GM21619 (cell line): ENCODE data around the gene NUDT5.
"Not testable (repeated sequence)": the region's sequence is repeated elsewhere in the genome, so short reads cannot be mapped to it uniquely, and the experiment has no call there.

Source experiments
- ATAC-seq: cut with Tn5 transposase; IDR thresholded peaks from one replicate; pipeline ENCODE4 v1.9.1; 2021; ENCODE audit not compliant: unreplicated experiment

NUDT5 gene

DNA sequence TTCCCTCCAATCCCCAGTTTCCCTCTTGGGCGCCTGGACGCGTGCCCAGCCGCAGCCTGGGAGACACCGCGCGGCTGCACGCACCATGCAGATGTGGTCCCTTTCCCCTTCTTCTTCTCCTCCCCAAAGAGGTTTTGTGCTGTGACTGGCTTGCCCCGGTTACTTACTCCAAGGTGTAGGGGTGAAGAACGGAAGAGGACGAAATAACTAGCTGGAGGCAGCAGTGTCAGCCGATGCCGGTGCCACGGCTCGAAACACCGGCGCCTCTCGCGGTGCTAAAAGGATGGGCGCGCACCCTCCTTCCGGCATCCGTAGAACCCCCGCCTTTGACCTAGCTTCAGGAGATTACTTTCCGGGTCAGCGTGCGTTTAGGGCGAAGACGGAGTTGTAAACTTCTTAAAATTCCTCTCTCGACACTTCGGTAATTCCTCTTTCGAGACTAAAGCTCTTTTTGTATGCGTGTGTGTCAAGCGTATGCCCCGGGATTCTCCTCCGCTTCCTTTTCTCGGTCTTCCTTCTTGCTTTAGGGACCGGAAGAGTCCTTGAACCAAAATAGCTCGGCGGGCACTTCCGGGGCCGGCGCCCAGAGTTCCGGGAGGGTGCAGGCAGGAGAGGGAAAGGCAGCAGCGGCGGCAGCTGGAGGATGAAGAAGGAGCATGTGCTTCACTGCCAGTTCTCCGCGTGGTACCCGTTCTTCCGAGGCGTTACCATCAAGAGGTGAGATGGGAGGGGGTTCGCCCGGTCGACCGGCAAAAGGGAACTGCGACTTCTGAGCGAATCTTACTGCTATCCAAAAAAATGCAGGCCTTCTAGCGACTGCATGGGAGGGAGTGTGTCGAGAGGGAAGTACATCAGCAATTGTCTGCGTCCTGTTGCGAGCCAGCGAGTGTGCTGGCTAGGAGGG is at the start of gene NUDT5, which contains the start of gene CDC123:
NUDT5 (minus strand) TSS at position 289 of the 904 bp plus-strand sequence. CDS start 9,600 bp downstream, outside the sequence.
CDC123 (plus strand) TSS at position 586 of the 904 bp plus-strand sequence; CDS start at position 644, 58 bp downstream.
- peak; percentile 88 for ATAC-seq

DNA sequence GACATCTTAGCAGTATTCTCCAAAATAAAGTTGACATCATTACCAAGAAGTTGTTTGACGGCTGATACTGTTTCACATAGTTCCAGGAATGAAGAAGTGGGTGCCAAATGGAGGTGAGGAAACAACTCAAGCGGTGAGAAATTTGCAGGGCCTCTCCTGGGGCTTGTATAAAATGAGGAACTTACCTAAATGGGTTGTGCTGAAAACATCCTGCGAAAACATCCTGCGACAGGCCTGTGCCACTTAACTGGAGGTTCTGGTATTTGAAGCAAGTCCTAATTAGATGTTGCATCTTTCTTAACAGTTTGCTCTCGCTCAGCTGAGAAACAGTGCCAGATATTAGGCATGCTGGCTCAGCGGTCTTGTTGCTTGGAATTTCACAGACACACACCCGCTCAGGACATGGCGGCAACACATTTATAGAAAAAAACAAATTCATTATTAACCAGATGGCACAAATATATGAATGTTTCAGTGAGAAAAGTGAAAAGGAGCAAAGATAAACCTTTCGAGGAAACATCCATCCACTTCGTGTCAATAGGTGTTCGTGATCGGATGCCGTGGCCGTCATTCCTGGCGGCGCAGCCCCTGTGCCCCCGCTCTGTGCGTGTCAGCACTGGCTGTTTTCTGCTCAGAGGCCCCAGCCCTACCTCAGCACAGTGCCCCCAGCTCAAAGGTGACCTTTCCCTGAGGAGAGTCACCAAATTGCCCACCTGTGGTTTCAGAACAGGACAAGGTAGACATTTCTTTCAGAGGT is 48.4 kb upstream of the NUDT5 start:
- ATAC-seq, result peak; percentile 45

DNA sequence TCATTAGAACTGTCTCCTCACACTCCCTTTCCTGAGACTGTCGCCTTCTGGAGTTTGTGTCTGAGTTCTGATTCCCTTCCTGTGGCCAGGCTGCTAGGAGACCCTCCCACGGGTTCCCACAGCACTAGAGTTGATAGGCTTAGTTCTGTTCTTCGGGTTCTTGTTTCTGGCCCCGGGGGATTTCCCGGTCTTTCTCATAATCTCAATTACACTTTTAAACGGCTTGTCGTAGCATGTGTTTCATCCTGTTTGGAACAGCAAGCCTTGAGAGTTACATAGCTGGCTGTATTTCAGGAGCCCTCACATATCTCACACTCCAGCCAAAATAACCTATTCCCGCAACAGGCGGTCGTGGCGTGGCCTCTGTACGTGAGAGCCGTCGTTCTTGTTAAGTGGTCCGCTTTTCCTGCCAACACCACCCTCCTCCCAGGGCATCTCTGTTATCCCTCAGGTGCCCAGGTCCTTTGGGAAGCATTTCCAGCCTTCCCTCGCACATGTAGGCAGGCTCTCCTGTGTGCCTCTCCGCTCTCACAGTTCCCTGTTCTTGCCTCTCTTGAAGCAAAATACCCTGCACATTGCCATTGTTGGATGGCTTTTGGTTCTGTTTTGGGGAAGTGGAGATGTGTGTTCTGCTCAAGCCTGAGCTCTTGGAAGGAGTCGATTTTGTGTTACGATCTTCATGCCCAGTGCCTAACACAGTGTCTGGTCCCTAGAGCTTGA is 46.3 kb upstream of the NUDT5 start:
- ATAC-seq, result no peak

DNA sequence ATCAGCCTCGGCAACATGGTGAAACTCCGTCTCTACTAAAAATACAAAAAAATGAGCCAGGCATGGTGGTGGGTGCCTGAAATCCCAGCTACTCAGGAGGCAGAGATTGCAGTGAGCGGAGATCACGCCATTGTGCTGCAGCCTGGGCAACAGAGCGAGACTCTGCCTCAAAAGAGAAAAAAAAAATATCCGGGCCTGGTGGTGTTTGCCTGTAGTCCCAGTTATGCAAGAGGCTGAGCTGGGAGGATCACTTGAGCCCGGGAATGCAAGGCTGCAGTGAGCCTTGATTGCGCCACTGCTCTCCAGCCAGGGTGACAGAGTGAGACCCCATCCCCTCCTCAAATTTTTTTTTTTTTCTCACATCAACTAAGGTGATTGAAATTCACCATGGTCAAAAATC is 43.1 kb upstream of the NUDT5 start:
- no peak for ATAC-seq

DNA sequence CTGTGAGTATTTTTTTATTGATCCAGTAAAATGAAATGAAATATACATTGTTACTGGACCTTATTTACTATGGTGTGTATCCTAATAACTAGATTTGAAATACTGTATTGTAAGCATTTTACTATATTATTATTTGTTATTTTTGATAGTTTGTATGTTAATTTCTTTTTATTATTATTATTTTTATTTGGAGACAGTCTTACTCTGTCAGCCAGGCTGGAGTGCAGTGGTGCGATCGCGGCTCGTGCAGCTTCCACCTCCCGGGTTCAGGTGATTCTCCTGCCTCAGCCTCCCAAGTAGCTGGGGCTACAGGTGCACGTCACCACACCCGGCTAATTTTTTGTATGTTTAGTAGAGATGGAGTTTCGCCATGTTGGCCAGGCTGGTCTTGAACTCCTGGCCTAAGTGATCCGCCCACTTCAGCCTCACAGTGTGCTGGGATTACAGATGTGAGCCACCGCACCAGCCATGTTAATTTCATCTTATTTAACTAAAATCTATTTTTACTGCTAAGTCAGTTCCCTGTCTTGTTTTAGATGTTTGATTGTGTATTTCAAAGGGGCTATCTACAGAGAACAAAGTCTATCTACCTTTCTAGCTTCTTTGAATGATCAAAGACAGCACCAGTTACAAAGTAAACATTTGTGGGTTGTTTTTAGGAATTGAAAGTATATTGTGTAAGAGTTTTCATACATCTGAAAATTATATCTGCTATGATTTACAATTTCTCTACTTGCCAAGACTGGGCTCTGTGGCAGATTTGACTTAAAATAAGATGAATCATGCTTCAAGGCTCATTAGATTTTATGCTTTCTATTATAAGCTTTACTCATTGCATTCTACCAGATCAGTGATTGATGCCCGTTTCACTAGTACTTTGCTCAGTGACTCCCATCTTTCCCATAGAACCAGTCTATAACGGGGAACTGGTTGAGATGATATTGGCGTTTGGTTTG is 41.9 kb upstream of the NUDT5 start:
- no peak for ATAC-seq

DNA sequence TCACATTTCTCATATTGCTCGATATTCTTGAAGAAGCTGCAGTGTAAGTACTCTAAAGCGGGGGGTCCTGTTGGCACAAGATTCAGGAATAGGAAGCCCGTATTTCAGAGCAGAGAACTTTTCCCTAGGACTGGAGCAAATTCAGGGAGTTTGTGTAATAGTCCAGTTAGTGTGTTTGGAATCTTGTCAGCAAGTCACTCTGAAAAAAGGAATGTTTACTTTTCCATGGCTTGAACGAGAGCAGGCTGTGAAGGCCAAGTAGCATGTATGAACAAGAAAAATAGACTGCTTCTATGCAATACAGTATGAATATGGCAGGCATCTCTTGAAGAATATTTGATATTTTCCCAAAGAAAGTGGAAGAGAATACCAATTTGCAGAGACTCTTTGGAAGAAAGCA is 40.1 kb upstream of the NUDT5 start:
- ATAC-seq, result no peak

DNA sequence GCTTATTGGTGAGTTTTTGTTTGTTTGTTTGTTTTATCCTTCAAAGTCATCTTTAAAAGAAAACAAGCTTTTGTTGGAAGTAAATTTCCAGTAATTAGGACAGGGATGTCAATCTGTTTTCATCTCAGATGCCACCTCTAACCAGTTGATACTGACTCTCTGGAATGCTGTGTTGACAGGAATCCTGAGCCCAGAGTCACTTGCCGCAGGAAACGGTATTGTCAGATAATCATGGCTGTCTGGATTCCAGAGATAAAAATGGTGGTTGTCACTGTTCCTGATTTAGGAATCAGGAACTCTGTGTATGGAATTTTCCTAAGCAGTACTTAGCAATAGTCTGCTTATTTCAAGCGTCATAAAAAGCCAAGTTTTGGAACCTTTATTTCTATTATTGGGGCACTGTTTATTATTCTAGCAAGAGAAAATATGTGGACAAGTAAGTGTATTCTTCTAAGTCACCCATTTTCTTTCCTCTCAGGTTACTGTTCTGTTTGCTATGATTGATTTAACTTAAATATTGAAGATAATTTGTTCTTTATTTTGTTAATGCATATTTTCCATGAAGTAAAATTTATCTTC is 39.5 kb upstream of the NUDT5 start:
- ATAC-seq, result no peak

DNA sequence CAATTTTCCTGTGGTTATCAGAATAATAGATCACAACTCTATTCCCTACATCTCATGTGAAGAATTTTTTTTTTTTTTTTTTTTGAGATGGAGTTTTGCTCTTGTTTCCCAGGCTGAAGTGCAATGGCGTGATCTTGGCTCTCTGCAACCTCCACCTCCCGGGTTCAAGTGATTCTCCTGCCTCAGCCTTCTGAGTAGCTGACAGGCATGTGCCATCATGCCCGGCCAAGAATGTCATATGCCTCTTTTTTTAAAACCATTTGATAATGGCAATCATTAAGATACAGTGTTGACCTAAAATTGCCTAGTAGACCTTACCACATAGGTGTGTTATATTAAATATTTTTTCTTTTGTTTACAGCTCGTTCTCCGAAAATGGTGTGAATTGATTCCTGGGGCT is 39.0 kb upstream of the NUDT5 start:
- not testable (repeated sequence) for ATAC-seq

DNA sequence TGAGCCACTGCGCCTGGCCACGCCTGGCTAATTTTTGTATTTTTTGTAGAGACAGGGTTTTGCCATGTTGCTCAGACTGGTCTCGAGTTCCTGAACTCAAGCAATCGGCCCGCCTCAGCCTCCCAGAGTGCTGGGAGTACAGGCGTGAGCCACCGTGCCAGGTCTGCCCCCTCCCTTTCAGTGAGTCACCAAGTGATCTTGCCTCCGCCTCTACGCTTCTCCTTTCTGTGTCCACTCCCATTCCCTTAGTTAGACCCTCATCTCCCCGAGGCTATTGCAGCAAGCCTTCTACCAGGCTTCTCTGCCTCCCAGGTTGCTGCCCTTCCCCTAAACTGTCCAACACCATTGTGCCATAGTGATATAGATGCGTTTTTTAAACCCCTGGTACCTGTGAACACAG is 33.2 kb upstream of the NUDT5 start:
- no peak for ATAC-seq

DNA sequence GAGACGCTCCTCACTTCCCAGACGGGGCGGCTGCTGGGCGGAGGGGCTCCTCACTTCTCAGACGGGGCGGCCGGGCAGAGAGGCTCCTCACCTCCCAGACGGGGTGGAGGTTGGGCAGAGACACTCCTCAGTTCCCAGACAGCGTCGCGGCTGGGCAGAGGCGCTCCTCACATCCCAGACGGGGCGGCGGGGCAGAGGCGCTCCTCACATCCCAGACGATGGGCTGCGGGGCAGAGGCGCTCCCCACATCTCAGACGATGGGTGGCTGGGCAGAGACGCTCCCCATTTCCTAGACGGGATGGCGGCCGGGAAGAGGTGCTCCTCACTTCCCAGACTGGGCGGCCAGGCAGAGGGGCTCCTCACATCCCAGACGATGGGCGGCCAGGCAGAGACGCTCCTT is 30.7 kb upstream of the NUDT5 start:
- ATAC-seq, result not testable (repeated sequence)

DNA sequence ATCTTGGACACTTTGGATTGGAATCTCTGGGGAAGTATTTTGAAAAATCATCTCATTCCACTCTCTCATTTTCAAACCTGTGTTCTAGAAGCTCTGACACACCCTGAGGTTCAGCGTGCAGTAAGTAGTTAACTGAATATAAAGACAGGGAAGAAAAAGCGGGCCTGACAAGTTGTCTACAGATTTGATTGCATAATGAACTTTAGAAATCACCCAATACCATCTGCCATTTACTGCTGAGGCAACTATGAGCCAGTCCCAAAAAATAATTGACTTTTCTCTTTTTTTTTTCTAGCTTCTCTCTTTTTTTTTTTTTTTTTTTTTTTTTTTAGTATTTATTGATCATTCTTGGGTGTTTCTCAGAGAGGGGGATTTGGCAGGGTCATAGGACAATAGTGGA is 29.8 kb upstream of the NUDT5 start:
- ATAC-seq, result no peak

DNA sequence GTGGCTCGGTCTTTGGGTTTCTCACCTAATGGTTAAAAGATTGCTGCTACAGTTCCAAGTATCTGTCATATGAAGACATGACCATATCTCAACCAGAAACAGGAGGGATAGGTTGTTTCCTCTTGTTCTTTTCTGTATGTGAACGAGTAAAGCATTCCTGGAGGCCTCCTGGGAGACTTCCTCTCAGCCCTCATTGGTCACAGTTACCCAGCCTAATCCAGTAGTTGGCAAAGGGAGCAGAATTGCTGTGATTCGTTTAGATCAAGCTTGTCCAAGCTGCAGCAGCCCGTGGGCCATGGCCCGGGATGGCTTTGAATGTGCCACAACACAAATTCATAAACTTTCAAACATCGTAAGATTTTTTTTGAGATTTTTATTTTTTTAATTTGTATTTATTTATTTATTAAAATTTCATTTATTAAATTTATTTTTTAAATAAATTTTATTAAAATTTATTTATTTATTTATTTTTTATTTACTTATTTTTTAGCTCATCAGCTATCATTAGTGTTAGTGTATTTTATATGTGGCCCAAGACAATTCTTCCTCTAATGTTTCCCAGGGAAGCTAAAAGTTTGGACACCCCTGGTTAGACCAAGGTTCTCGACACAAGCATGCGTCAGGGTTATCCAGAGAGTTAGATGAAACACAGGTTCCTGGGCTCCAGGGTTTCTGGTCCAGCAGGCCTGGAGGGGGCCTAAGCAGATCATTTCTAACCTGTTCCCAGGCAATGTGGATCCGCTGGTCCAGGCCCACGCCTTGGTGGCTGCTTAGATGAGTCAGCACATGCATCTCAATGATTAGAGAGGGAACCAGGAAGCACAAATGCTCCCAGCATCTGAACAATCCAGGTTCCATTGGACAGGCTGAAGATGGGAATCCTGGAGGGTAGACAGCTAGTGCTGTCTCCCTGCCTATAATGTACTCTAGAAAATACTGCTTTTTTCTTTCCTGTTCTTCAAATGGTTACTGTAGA is 25.9 kb upstream of the NUDT5 start:
- ATAC-seq, result no peak

DNA sequence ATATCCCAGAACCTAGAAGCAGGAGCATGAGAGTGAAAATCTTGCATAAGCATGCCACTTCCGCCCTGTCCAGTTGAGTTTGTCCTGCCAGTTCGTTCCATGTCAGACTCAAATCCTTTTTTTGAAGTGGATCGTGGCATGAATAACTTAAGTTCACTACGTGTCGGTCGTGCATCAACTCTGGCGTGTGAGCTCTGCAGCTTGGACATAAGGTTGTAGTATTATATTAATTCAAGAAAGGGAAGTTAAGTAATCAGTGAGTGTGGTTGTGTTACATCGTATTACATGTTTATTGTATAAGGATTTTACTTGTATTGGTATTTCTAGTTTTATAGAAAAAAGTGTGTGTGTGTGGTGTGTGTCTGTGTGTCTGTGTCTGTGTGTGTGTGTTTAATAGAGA is 23.3 kb upstream of the NUDT5 start:
- no peak for ATAC-seq

DNA sequence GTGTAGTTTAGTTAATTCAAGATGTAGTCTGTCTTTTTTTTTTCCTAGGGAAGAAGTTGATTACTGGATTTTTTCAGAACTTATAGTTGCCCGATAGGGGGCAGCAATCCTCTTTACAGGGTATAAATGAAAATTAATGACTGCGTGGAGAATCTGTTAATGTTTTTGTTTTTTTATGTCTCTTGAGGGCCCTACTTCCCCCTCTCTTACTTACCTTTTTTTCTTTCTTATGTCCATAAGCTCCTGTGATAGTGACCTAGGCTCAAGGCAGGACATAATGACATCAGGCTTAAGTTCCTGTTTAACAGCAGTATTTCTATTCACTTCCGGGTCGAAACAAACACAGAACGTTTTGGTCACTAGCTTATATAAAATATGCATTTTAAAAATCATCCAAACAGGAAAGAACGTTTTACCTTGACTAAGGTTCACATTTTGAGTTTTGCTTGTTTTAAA is 19.1 kb upstream of the NUDT5 start:
- no peak for ATAC-seq

DNA sequence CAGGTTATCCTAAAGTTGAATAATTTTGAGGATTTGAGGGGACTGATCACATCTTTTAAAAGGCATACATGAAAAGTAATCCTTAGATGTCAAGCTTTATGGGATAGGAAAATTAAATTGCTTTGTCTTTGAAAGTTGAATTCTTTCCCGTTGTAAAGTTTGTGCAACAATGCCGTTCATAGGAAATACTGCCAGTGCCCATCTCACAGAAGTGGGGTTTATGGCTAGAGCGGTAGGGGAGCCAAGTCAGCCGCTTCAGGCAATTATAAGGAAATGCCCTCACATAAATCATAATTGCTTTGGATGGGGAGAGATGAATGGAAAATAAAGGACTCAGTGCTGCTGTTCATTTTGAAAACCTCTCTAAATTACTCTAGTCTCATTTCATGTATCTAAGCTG is 18.4 kb upstream of the NUDT5 start:
- ATAC-seq, result no peak

DNA sequence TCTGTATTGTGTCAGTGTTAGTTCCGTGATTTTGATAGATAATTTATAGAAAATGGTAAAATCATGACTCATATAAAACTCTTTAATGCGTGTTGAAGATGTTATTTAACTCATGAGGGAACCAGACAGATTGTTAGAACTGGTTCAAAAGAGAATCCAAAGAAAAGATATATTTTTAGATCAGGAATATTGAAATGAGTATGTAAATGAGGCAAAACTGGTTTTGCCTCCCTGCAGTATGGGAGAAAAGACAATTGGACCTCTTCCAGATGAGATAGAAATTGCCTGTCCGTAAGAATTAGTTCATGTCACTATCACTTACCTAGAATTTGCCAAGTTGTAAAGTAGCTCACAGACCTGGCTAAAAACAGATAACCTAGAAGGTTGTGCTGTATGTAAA is 17.9 kb upstream of the NUDT5 start:
- ATAC-seq, result no peak

DNA sequence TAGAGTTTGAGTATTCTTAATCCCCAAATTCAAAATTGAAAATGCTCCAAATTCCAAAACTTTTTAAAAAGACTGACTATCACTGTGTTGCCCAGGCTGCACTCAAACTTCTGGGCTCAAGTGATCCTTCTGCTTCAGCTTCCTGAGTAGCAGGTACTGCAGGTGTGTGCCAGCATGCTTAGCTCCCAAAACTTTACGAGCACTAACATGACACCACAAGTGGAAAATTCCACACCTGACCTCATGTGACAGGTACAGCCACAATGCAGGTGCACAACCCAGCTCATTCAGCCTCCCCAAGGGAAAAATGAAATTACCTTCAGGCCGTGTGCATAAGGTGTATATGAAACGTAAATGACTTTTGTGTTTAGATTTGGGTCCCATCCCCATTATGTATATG is 16.8 kb upstream of the NUDT5 start:
- no peak for ATAC-seq

DNA sequence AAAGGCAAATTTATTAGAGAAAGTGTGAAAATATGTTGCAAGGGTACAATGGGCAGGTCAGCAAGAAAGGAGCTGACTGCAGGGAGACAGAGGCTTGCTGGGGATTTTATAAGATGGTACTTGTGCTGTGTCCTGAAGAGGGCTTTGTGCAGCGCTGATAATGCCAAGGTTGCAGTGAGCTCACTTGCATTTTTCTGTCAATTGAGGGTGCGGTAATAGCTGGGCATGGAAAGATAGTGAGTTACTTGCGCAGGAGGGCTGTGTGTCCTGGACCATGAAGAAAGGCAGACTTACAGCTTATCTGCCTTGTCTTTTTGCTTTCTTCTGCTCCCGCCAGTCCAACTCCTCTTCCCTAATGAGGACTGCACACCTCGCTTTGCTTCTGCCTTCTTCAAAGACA is 12.8 kb upstream of the NUDT5 start:
- ATAC-seq, result no peak

DNA sequence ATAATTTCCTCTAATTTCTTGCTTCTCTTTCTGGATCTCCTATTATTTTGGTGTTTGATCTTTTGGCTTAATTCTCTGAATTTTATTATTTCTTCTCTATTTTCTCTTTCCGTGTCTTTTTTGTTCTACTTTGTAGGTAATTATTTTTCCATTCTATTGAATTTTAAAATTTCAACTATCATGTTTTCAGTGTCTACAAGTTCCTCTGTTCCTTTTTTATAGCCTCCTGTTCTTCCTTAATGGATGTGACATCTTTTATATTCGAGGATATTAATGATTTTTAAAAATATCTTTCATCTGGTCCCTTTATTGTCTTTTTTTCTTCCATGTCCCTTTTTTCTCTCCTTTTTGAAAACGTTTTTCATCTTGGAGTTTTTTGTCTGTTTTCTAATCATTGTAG is 11.4 kb upstream of the NUDT5 start:
- no peak for ATAC-seq
